ENCODE data around the gene EFCAB5.

The EFCAB5 gene

DNA sequence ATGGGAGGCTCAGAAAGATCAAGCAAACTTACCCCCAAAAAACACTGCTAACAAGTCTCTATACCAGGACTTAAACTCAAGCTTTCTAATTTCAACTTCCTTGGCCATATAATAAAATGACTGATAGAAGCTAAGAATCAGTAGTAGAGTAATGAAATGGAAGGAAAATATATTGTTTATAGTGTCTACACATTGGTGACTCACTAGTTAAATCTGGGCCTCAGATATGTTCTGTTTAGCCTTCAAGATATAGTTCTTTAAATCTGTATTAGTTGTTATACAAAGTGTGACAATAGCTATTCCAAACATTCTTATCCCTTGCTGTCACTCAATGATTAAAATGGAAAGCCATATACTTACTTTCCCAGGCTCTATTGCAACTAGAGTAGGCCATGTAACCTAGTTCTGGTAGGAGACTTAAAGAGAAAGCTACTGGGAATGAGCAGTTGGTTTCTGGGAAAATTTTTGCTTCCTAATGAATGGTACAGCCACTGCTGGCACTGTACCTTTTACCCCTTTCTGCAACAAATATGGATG, 29.7 kb upstream of the EFCAB5 start:
- DNase-seq, result peak; percentile 39
- Histone ChIP-seq H3K14ac (ENCODE audit: low read length in 2 of 2) (no peak overlapping the region), H3K36me3 (ENCODE audit: control insufficient read depth in 1 of 2, insufficient read depth in 2 of 2, low read depth in 1 of 2, low read length in 2 of 2) (no peaks in the 10 kb centered on the region), H3K27me3 (ENCODE audit: control insufficient read depth in 1 of 2, insufficient read depth in 1 of 2, low read length in 2 of 2) (no peaks in the 10 kb centered on the region), H4K91ac (ENCODE audit: low read length) (no peak overlapping the region), H3K9ac (ENCODE audit: low read length) (no peak overlapping the region), H2BK5ac (ENCODE audit: low read depth, low read length, poor library complexity, severe bottlenecking) (no peak overlapping the region), H3K4me3 (ENCODE audit: insufficient read depth in 1 of 2, low read depth in 1 of 2, low read length in 2 of 2) (no peak overlapping the region), H3K4me2 (ENCODE audit: low read length, poor library complexity, severe bottlenecking) (no peak overlapping the region), H4K8ac (ENCODE audit: low read length) (no peak overlapping the region), H3K9me3 (ENCODE audit: control insufficient read depth, low read length) (no peaks in the 10 kb centered on the region), H3K27ac (ENCODE audit: low read length, poor library complexity, severe bottlenecking) (no peak overlapping the region), H2BK15ac (ENCODE audit: low read depth, poor library complexity, severe bottlenecking) (no peak overlapping the region), H3K18ac (ENCODE audit: low read depth in 1 of 2, low read length in 2 of 2) (no peak overlapping the region), H2BK12ac (ENCODE audit: low read length in 2 of 2) (no peak overlapping the region), H3K79me1 (replicated peaks; ENCODE audit: low read length, poor library complexity, severe bottlenecking) (peaks cover 26% of the 10 kb centered on the region), H2BK120ac (ENCODE audit: low read depth, low read length) (no peak overlapping the region), H2AFZ (ENCODE audit: low read depth, low read length) (no peak overlapping the region), H3K4me1 (ENCODE audit: control insufficient read depth, insufficient read depth, low read depth, low read length) (no peaks in the 10 kb centered on the region), H3K4ac (ENCODE audit: low read depth in 1 of 2, low read length in 2 of 2) (no peak overlapping the region), H2AK5ac (ENCODE audit: low read length, severe bottlenecking) (no peak overlapping the region), H3K23ac (ENCODE audit: low read length in 2 of 2) (no peak overlapping the region)

- Histone ChIP-seq H3K23ac (ENCODE audit: low read length in 2 of 2) (no peak overlapping the region), H3K14ac (ENCODE audit: low read length in 2 of 2) (no peak overlapping the region), H3K4me3 (ENCODE audit: insufficient read depth in 1 of 2, low read depth in 1 of 2, low read length in 2 of 2) (no peak overlapping the region), H3K9me3 (ENCODE audit: control insufficient read depth, low read length) (no peaks in the 10 kb centered on the region), H3K9ac (ENCODE audit: low read length) (no peak overlapping the region), H3K4ac (ENCODE audit: low read depth in 1 of 2, low read length in 2 of 2) (no peak overlapping the region), H2AFZ (ENCODE audit: low read depth, low read length) (no peak overlapping the region), H4K8ac (ENCODE audit: low read length) (no peak overlapping the region), H2BK15ac (ENCODE audit: low read depth, poor library complexity, severe bottlenecking) (no peak overlapping the region), H3K36me3 (ENCODE audit: control insufficient read depth in 1 of 2, insufficient read depth in 2 of 2, low read depth in 1 of 2, low read length in 2 of 2) (no peaks in the 10 kb centered on the region), H4K91ac (ENCODE audit: low read length) (no peak overlapping the region), H3K4me1 (ENCODE audit: control insufficient read depth, insufficient read depth, low read depth, low read length) (peaks cover 4% of the 10 kb centered on the region), H3K18ac (ENCODE audit: low read depth in 1 of 2, low read length in 2 of 2) (no peak overlapping the region), H3K27ac (ENCODE audit: low read length, poor library complexity, severe bottlenecking) (no peak overlapping the region), H3K4me2 (ENCODE audit: low read length, poor library complexity, severe bottlenecking) (no peak overlapping the region), H3K27me3 (ENCODE audit: control insufficient read depth in 1 of 2, insufficient read depth in 1 of 2, low read length in 2 of 2) (no peaks in the 10 kb centered on the region), H2BK12ac (ENCODE audit: low read length in 2 of 2) (no peak overlapping the region), H2BK120ac (ENCODE audit: low read depth, low read length) (no peak overlapping the region), H3K79me1 (replicated peaks; ENCODE audit: low read length, poor library complexity, severe bottlenecking) (peaks cover 20% of the 10 kb centered on the region), H2AK5ac (ENCODE audit: low read length, severe bottlenecking) (no peak overlapping the region), H2BK5ac (ENCODE audit: low read depth, low read length, poor library complexity, severe bottlenecking) (no peak overlapping the region)
- WGBS, result 97% methylated on average over 1 of the region's 2 CpGs
- no peak for DNase-seq
These were observed 26.5 kb upstream of the EFCAB5 start for GRCh38 chr17:29914819-29915537.

DNA sequence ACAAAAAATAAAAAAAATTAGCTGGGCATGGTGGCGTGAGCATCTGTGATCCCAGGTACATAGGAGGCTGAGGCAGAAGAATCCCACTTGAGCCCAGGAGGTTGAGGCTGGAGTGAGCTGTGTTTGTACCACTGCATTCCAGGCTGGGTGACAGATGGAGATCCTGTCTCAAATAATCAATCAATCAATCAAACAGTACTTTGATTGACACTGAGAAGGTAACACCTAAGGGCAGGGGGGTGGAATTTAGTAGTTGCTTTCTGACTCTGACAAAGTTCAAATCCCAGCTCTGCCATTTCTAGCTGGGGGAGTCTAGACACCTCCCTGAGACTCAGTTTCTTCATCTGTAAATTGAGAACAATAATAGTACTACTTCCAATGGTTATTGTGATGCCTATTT, 23.4 kb upstream of the EFCAB5 start:
- DNase-seq, result no peak

GRCh38 chr17:29918922-29919856, 22.2 kb upstream of the EFCAB5 start:
- no peak overlapping the region for H3K14ac ChIP-seq (ENCODE audit: low read length in 2 of 2)
- H3K27me3 ChIP-seq (ENCODE audit: control insufficient read depth in 1 of 2, insufficient read depth in 1 of 2, low read length in 2 of 2), result no peaks in the 10 kb centered on the region
- H2BK12ac ChIP-seq (ENCODE audit: low read length in 2 of 2), result no peak overlapping the region
- H3K4ac ChIP-seq (ENCODE audit: low read depth in 1 of 2, low read length in 2 of 2), result no peak overlapping the region
- no peak overlapping the region for H2AK5ac ChIP-seq (ENCODE audit: low read length, severe bottlenecking)
- DNase-seq, result peak; percentile 29
- 73% methylated on average over 3 of the region's 3 CpGs for WGBS
- H3K23ac ChIP-seq (ENCODE audit: low read length in 2 of 2), result no peak overlapping the region
- no peak overlapping the region for H3K18ac ChIP-seq (ENCODE audit: low read depth in 1 of 2, low read length in 2 of 2)
- H3K4me1 ChIP-seq (ENCODE audit: control insufficient read depth, insufficient read depth, low read depth, low read length), result peaks cover 6% of the 10 kb centered on the region
- no peak overlapping the region for H4K8ac ChIP-seq (ENCODE audit: low read length)
- no peak overlapping the region for H3K4me2 ChIP-seq (ENCODE audit: low read length, poor library complexity, severe bottlenecking)
- H4K91ac ChIP-seq (ENCODE audit: low read length), result no peak overlapping the region
- peak overlapping the region; percentile 18 for H3K9ac ChIP-seq (ENCODE audit: low read length)
- no peak overlapping the region for H3K4me3 ChIP-seq (ENCODE audit: insufficient read depth in 1 of 2, low read depth in 1 of 2, low read length in 2 of 2)
- no peak overlapping the region for H2BK5ac ChIP-seq (ENCODE audit: low read depth, low read length, poor library complexity, severe bottlenecking)
- H3K36me3 ChIP-seq (ENCODE audit: control insufficient read depth in 1 of 2, insufficient read depth in 2 of 2, low read depth in 1 of 2, low read length in 2 of 2), result no peaks in the 10 kb centered on the region
- H2BK120ac ChIP-seq (ENCODE audit: low read depth, low read length), result no peak overlapping the region
- H3K79me1 ChIP-seq (replicated peaks; ENCODE audit: low read length, poor library complexity, severe bottlenecking), result peaks cover 14% of the 10 kb centered on the region
- H3K9me3 ChIP-seq (ENCODE audit: control insufficient read depth, low read length), result no peaks in the 10 kb centered on the region
- no peak overlapping the region for H2BK15ac ChIP-seq (ENCODE audit: low read depth, poor library complexity, severe bottlenecking)
- no peak overlapping the region for H2AFZ ChIP-seq (ENCODE audit: low read depth, low read length)
- peak overlapping the region; percentile 87 for H3K27ac ChIP-seq (ENCODE audit: low read length, poor library complexity, severe bottlenecking)

More for the DNA sequence above, 23.4 kb upstream of the EFCAB5 start:
- H3K4me3 ChIP-seq (ENCODE audit: insufficient read depth in 1 of 2, low read depth in 1 of 2, low read length in 2 of 2), result no peak overlapping the region
- no peaks in the 10 kb centered on the region for H3K9me3 ChIP-seq (ENCODE audit: control insufficient read depth, low read length)
- H2AK5ac ChIP-seq (ENCODE audit: low read length, severe bottlenecking), result peak overlapping the region; percentile 10
- H3K36me3 ChIP-seq (ENCODE audit: control insufficient read depth in 1 of 2, insufficient read depth in 2 of 2, low read depth in 1 of 2, low read length in 2 of 2), result no peaks in the 10 kb centered on the region
- no peak overlapping the region for H2BK12ac ChIP-seq (ENCODE audit: low read length in 2 of 2)
- H3K4me1 ChIP-seq (ENCODE audit: control insufficient read depth, insufficient read depth, low read depth, low read length), result peaks cover 6% of the 10 kb centered on the region
- peaks cover 13% of the 10 kb centered on the region for H3K79me1 ChIP-seq (replicated peaks; ENCODE audit: low read length, poor library complexity, severe bottlenecking)
- no peak overlapping the region for H2AFZ ChIP-seq (ENCODE audit: low read depth, low read length)
- H4K91ac ChIP-seq (ENCODE audit: low read length), result no peak overlapping the region
- H3K23ac ChIP-seq (ENCODE audit: low read length in 2 of 2), result no peak overlapping the region
- H4K8ac ChIP-seq (ENCODE audit: low read length), result no peak overlapping the region
- no peak overlapping the region for H3K4ac ChIP-seq (ENCODE audit: low read depth in 1 of 2, low read length in 2 of 2)
- no peak overlapping the region for H3K4me2 ChIP-seq (ENCODE audit: low read length, poor library complexity, severe bottlenecking)
- H2BK120ac ChIP-seq (ENCODE audit: low read depth, low read length), result no peak overlapping the region
- H3K27ac ChIP-seq (ENCODE audit: low read length, poor library complexity, severe bottlenecking), result peak overlapping the region; percentile 8
- H3K14ac ChIP-seq (ENCODE audit: low read length in 2 of 2), result no peak overlapping the region
- no peak overlapping the region for H2BK15ac ChIP-seq (ENCODE audit: low read depth, poor library complexity, severe bottlenecking)
- no peaks in the 10 kb centered on the region for H3K27me3 ChIP-seq (ENCODE audit: control insufficient read depth in 1 of 2, insufficient read depth in 1 of 2, low read length in 2 of 2)
- H3K18ac ChIP-seq (ENCODE audit: low read depth in 1 of 2, low read length in 2 of 2), result no peak overlapping the region
- WGBS, result no CpG with 5 or more reads among the region's 1 CpG
- H3K9ac ChIP-seq (ENCODE audit: low read length), result no peak overlapping the region
- no peak overlapping the region for H2BK5ac ChIP-seq (ENCODE audit: low read depth, low read length, poor library complexity, severe bottlenecking)
